Neural cell (in vitro differentiated cells): ENCODE results near the gene PCDHB13. TPM values are rescaled to one million over a fixed set of nuclear protein-coding genes. Genes with fewer than 3 reads are reported as not detected.
"Not testable (repeated sequence)": the region's sequence is repeated elsewhere in the genome, so short reads cannot be mapped to it uniquely, and the experiment has no call there.

Experiments
- H2AFZ ChIP-seq: fragments of 200-600, 300-800 bp; sonication (generic), shearing (Covaris generic); 2 replicates; pipeline ENCODE4 v1.6.0; 2014; ENCODE audit warnings: low read depth, mild to moderate bottlenecking, antibody characterized with exemption, low read length, moderate library complexity
- H3F3A ChIP-seq: fragments of 200-600 bp; shearing (Covaris generic); 2 replicates; pipeline ENCODE4 v1.6.1; 2016; ENCODE audit warnings: mild to moderate bottlenecking, moderate library complexity, mixed read lengths, antibody characterized with exemption, low read length; ENCODE audit not compliant: insufficient read depth, poor library complexity, severe bottlenecking
- H3K27ac ChIP-seq: fragments of 200-600, 300-800 bp; sonication (generic), shearing (Covaris generic); 2 replicates; pipeline ENCODE4 v1.5.1; 2014; ENCODE audit warnings: mild to moderate bottlenecking, low read length, moderate library complexity
- H3K27me3 ChIP-seq: fragments of 300-800, 200-600 bp; sonication (generic), shearing (Covaris generic); 2 replicates; pipeline ENCODE4 v1.6.0; 2014; ENCODE audit warnings: mild to moderate bottlenecking, low read depth, low read length, moderate library complexity; ENCODE audit not compliant: insufficient read depth
- H3K36me3 ChIP-seq: fragments of 300-800, 200-600 bp; sonication (generic), shearing (Covaris generic); 2 replicates; pipeline ENCODE4 v1.5.1; 2014; ENCODE audit warnings: mild to moderate bottlenecking, antibody characterized with exemption, low read length, moderate library complexity; ENCODE audit not compliant: insufficient read depth
- H3K4me2 ChIP-seq: fragments of 300-800, 200-600 bp; sonication (generic), shearing (Covaris generic); 2 replicates; pipeline ENCODE4 v1.6.0; 2014; ENCODE audit warnings: mild to moderate bottlenecking, low read length
- H3K4me3 ChIP-seq: fragments of 300-800, 200-600 bp; sonication (generic), shearing (Covaris generic); 2 replicates; pipeline ENCODE4 v1.5.1; 2014; ENCODE audit warnings: mild to moderate bottlenecking, low read length, moderate library complexity
- H3K79me2 ChIP-seq: fragments of 200-600 bp; shearing (Covaris generic); replicated peaks from 2 replicates; pipeline ENCODE4 v1.6.0; 2014; ENCODE audit warnings: mild to moderate bottlenecking, low read length, moderate library complexity; ENCODE audit not compliant: insufficient read depth
- H3K9ac ChIP-seq: fragments of 300-800, 200-600 bp; sonication (generic), shearing (Covaris generic); 2 replicates; pipeline ENCODE4 v1.6.1; 2016; ENCODE audit warnings: mild to moderate bottlenecking, low read length, mixed read lengths
- H3K9me2 ChIP-seq: fragments of 200-600 bp; shearing (Covaris generic); 2 replicates; pipeline ENCODE4 v1.6.1; 2016; ENCODE audit warnings: mild to moderate bottlenecking, low read length, mixed read lengths; ENCODE audit not compliant: insufficient read depth
- H3K9me3 ChIP-seq: fragments of 200-600, 300-800 bp; sonication (generic), shearing (Covaris generic); 2 replicates; pipeline ENCODE4 v1.6.1; 2016; ENCODE audit warnings: mild to moderate bottlenecking, mixed run types, low read length, moderate library complexity, mixed read lengths
- H4K20me1 ChIP-seq: fragments of 200-600 bp; shearing (Covaris generic); 2 replicates; pipeline ENCODE4 v1.6.1; 2016; ENCODE audit warnings: mild to moderate bottlenecking, mixed run types; ENCODE audit not compliant: insufficient read depth
- EP300 ChIP-seq: fragments of 450-650 bp; conservative IDR thresholded peaks from 2 replicates; pipeline ENCODE4 v1.6.1; 2014; ENCODE audit warnings: antibody characterized with exemption, mild to moderate bottlenecking, moderate library complexity; ENCODE audit not compliant: poor library complexity, severe bottlenecking
- EZH2 ChIP-seq: fragments of 200-600, 300-800 bp; shearing (Covaris generic), sonication (generic); IDR thresholded peaks from 2 replicates; pipeline ENCODE4 v1.6.1; 2014; ENCODE audit warnings: antibody characterized with exemption, low read length, borderline replicate concordance, mild to moderate bottlenecking; ENCODE audit not compliant: insufficient read depth, poor library complexity, severe bottlenecking
- MXI1 ChIP-seq: fragments of 450-650 bp; conservative IDR thresholded peaks from 2 replicates; pipeline ENCODE4 v1.6.1; 2014; ENCODE audit warnings: antibody characterized with exemption, mild to moderate bottlenecking; ENCODE audit not compliant: poor library complexity, severe bottlenecking
- POLR2AphosphoS5 ChIP-seq: IDR thresholded peaks from 2 replicates; pipeline ENCODE4 v1.6.1; 2012
- RAD21 ChIP-seq: fragments of 450-650 bp; conservative IDR thresholded peaks from 2 replicates; pipeline ENCODE4 v1.6.1; 2014; ENCODE audit warnings: antibody characterized with exemption, mild to moderate bottlenecking, moderate library complexity
- SMC3 ChIP-seq: fragments of 450-650 bp; conservative IDR thresholded peaks from 2 replicates; pipeline ENCODE4 v1.6.1; 2014; ENCODE audit warnings: antibody characterized with exemption, mild to moderate bottlenecking, moderate library complexity; ENCODE audit not compliant: poor library complexity
- polyA plus RNA-seq: library from polyadenylated mRNA; depleted of rRNA; stranded (reverse); fragments of >200 nt; gene quantifications from 2 replicates; pipeline ENCODE4 v1.2.3, GENCODE V29; 2014
- TF ChIP-seq, protein P1 (sequence below): fragments of 450-650 bp; IDR thresholded peaks from 2 replicates; pipeline ENCODE4 v1.5.1; 2014; ENCODE audit warnings: antibody characterized with exemption, mild to moderate bottlenecking, moderate library complexity; ENCODE audit not compliant: poor library complexity, severe bottlenecking

The PCDHB13 gene
- polyA plus RNA-seq, 1 donor from 2014 or later, result 1.0 TPM

DNA sequence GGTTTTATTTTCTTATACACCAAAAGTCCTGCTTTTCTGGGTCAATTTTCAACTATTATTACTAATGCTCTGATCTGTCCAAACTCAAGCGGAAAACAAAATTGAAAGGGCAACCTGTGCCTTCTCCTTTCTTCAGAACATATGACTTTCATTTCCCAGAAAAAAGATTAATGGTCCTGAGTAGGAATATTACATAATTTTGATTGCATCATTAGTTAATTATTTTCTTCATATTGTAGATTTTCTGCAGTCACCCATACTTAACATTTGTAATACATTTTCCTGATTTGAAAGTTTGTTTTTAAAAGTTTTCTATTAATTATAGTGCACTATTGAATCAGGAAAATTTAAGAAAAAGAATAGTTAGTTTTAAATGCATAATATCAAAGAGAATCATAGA lies 37.8 kb upstream of the PCDHB13 start:
- Histone ChIP-seq H3K27ac (no peak overlapping the region), H3K4me3 (no peak overlapping the region), H3K4me2 (no peak overlapping the region), H3K9ac (no peak overlapping the region), H3K9me3 (peaks cover 7% of the 10 kb centered on the region), H3K79me2 (no peaks in the 10 kb centered on the region), H4K20me1 (no peaks in the 10 kb centered on the region), H2AFZ (no peak overlapping the region), H3K9me2 (no peaks in the 10 kb centered on the region), H3F3A (no peaks in the 10 kb centered on the region), H3K36me3 (no peaks in the 10 kb centered on the region), H3K27me3 (no peaks in the 10 kb centered on the region)
- TF ChIP-seq EZH2 (no peak), EP300 (no peak), MXI1 (no peak), POLR2AphosphoS5 (no peak)

DNA sequence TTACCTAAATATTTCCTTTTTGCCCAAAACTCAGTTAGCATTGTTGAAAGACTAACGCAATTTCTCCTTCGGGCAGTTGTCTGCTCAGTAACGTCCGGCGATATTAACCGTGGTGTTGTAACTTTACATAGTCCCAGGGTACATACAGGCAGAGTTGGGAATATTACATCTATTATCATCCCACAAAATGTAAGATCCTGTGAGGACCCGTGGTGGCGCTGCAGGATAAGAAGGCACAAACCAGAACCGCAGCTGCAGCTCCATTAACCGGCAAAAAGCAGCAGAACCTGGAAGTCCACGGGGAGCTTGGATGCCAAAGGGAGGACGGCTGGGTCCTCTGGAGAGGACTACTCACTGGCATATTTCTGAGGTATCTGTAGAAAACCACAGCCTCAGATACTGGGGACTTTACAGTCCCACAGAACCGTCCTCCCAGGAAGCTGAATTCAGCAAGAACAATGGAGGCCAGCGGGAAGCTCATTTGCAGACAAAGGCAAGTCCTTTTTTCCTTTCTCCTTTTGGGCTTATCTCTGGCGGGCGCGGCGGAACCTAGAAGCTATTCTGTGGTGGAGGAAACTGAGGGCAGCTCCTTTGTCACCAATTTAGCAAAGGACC lies 36.0 kb upstream of the PCDHB13 start, which contains the start of gene PCDHB8:
Gene PCDHB8, plus strand, starts transcription at position 214 of the 615 bp plus-strand sequence. Its CDS starts 245 bp downstream, at position 459.
- H3K9me2 ChIP-seq, H3K27me3 ChIP-seq, H3K4me2 ChIP-seq, H3K4me3 ChIP-seq, H3K27ac ChIP-seq, H3K79me2 ChIP-seq, H3K9me3 ChIP-seq, H3K36me3 ChIP-seq, H3K9ac ChIP-seq, H3F3A ChIP-seq, H2AFZ ChIP-seq, H4K20me1 ChIP-seq: not testable (repeated sequence)

- H3K4me2 ChIP-seq, H3K9me2 ChIP-seq, H3K27ac ChIP-seq, H2AFZ ChIP-seq, H3K27me3 ChIP-seq, H4K20me1 ChIP-seq, H3K4me3 ChIP-seq, H3K36me3 ChIP-seq, H3K9me3 ChIP-seq, H3K79me2 ChIP-seq, H3F3A ChIP-seq, H3K9ac ChIP-seq: not testable (repeated sequence)
Observed at GRCh38 chr5:141179371-141179770, 34.3 kb upstream of the PCDHB13 start.

DNA sequence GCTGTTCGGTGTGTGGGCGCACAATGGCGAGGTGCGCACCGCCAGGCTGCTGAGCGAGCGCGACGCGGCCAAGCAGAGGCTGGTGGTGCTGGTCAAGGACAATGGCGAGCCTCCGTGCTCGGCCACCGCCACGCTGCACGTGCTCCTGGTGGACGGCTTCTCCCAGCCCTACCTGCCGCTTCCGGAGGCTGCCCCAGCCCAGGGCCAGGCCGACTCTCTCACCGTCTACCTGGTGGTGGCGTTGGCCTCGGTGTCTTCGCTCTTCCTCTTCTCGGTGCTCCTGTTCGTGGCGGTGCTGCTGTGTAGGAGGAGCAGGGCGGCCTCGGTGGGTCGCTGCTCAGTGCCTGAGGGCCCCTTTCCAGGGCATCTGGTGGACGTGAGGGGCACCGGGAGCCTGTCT lies 33.8 kb upstream of the PCDHB13 start:
- not testable (repeated sequence) for H3K79me2 ChIP-seq, H4K20me1 ChIP-seq, H3K9me3 ChIP-seq, H3K36me3 ChIP-seq, H3K27ac ChIP-seq, H3K4me2 ChIP-seq, H2AFZ ChIP-seq, H3K9ac ChIP-seq, H3K9me2 ChIP-seq, H3F3A ChIP-seq, H3K27me3 ChIP-seq, H3K4me3 ChIP-seq

DNA sequence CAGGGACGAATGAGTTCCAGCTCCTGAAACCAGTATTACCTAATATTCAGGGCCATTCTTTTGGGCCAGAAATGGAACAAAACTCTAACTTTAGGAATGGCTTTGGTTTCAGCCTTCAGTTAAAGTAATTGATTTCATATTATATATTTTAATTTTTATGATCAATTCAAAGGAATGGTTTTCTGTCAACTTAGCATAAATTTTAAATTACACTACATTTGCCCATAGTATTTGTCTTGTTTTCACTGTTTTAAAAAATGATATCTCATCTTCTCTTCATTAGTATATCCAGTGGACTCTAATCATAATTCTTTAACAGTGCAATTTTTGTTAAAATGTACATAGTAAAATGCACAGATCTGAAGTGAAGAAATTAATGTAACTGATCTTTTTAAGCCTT lies 33.4 kb upstream of the PCDHB13 start:
- no peak overlapping the region for H3K27ac ChIP-seq
- no peaks in the 10 kb centered on the region for H3K9me2 ChIP-seq
- no peaks in the 10 kb centered on the region for H3K79me2 ChIP-seq
- no peaks in the 10 kb centered on the region for H4K20me1 ChIP-seq
- no peaks in the 10 kb centered on the region for H3K36me3 ChIP-seq
- no peak overlapping the region for H3K4me3 ChIP-seq
- H3K9me3 ChIP-seq, result peaks cover 3% of the 10 kb centered on the region
- no peaks in the 10 kb centered on the region for H3K27me3 ChIP-seq
- no peak overlapping the region for H3K9ac ChIP-seq
- no peaks in the 10 kb centered on the region for H3F3A ChIP-seq
- H3K4me2 ChIP-seq, result no peak overlapping the region
- H2AFZ ChIP-seq, result no peak overlapping the region
- TF ChIP-seq SMC3 (no peak), RAD21 (no peak), EP300 (no peak), EZH2 (no peak), POLR2AphosphoS5 (no peak)
- TF ChIP-seq, protein P1, sequence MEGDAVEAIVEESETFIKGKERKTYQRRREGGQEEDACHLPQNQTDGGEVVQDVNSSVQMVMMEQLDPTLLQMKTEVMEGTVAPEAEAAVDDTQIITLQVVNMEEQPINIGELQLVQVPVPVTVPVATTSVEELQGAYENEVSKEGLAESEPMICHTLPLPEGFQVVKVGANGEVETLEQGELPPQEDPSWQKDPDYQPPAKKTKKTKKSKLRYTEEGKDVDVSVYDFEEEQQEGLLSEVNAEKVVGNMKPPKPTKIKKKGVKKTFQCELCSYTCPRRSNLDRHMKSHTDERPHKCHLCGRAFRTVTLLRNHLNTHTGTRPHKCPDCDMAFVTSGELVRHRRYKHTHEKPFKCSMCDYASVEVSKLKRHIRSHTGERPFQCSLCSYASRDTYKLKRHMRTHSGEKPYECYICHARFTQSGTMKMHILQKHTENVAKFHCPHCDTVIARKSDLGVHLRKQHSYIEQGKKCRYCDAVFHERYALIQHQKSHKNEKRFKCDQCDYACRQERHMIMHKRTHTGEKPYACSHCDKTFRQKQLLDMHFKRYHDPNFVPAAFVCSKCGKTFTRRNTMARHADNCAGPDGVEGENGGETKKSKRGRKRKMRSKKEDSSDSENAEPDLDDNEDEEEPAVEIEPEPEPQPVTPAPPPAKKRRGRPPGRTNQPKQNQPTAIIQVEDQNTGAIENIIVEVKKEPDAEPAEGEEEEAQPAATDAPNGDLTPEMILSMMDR, result no peak
